ENCODE results near the gene POTEB3. TPM values are rescaled to one million over a fixed set of nuclear protein-coding genes. Genes with fewer than 3 reads are reported as not detected.
"Not testable (repeated sequence)": the region's sequence is repeated elsewhere in the genome, so short reads cannot be mapped to it uniquely, and the experiment has no call there.

POTEB3 gene
- total and polyA plus RNA-seq, 5 experiments from 2014 or later = not detected

- H3K27me3 Mint-ChIP-seq, H3K27ac Mint-ChIP-seq, ATAC-seq, H3K4me3 Mint-ChIP-seq, POLR2A ChIA-PET, H3K4me1 Mint-ChIP-seq, H3K36me3 Mint-ChIP-seq, DNase-seq, H3K9me3 Mint-ChIP-seq: not testable (repeated sequence)
Observed at GRCh38 chr15:21368625-21369024, 71.7 kb downstream of the POTEB3 start.

Small RNA genes within 50 kb of the gene (microRNA-seq; reads per million reads assigned to microRNA genes)
- gene MIR3118-3 (ENCODE audit: borderline microRNAs expressed) = not detected

Measured in naive thymus-derived CD8-positive, alpha-beta T cell (primary cell).